Panc1 (cell line): ENCODE data around the gene DIRAS3. TPM values are rescaled to one million over a fixed set of nuclear protein-coding genes. Genes with fewer than 3 reads are reported as not detected.

Experiments used
- ATAC-seq: fragments of 200-7000 bp; cut with Tn5 transposase; 2 replicates; pipeline ENCODE4 v1.9.1; 2020; ENCODE audit warnings: mild to moderate bottlenecking, moderate library complexity
- BruUV-seq: library from RNA; stranded (reverse); fragments of 400-500 nt; replicated peaks from 2 replicates; lab custom pipeline; 2021; lab: Mats Ljungman, UMichigan
- CTCF ChIA-PET: fragments of 300-600 bp; sonication (Branson Sonifier 250); formaldehyde crosslinking; loops from one replicate; lab custom pipeline; 2022; ENCODE audit warnings: antibody characterized with exemption; lab: Charles Lee
- POLR2A ChIA-PET: fragments of 300-600 bp; sonication (Branson Sonifier 250); formaldehyde crosslinking; loops from one replicate; lab custom pipeline; 2022; ENCODE audit warnings: antibody characterized with exemption; lab: Charles Lee
- DNase-seq: peaks from one replicate; pipeline ENCODE4 v3.0.0-alpha.2; 2010; ENCODE audit warnings: low read depth, low spot score
- H3K27ac ChIP-seq: 2 replicates; pipeline ENCODE4 v1.5.1; 2011; ENCODE audit warnings: mild to moderate bottlenecking, low read length, inconsistent platforms
- H3K27me3 ChIP-seq: fragments of 200-500 bp; sonication (Bioruptor generic); 2 replicates; pipeline ENCODE4 v1.6.0; 2014; ENCODE audit warnings: low read length, inconsistent platforms; ENCODE audit not compliant: control insufficient read depth, insufficient read depth
- H3K36me3 ChIP-seq: fragments of 200-500 bp; sonication (Bioruptor generic); 2 replicates; pipeline ENCODE4 v1.5.1; 2014; ENCODE audit warnings: inconsistent platforms, mild to moderate bottlenecking, low read length, moderate library complexity; ENCODE audit not compliant: control insufficient read depth, insufficient read depth
- H3K4me1 ChIP-seq: 2 replicates; pipeline ENCODE4 v1.5.1; 2011; ENCODE audit warnings: inconsistent platforms, mild to moderate bottlenecking, low read length, moderate library complexity; ENCODE audit not compliant: control insufficient read depth, insufficient read depth
- H3K4me3 ChIP-seq, 2 experiments: 2 replicates each; pipeline ENCODE4 v1.5.1; 2011 to 2012; ENCODE audit warnings: low read depth in 2 of 2, low read length in 2 of 2, mild to moderate bottlenecking in 2 of 2, inconsistent platforms in 1 of 2, moderate library complexity in 1 of 2
- H3K9me3 ChIP-seq: fragments of 200-500 bp; sonication (Bioruptor generic); 2 replicates; pipeline ENCODE4 v1.5.1; 2014; ENCODE audit warnings: low read depth, mild to moderate bottlenecking, inconsistent platforms, low read length, moderate library complexity; ENCODE audit not compliant: control insufficient read depth, insufficient read depth
- CTCF ChIP-seq: fragments of 450-650 bp; IDR thresholded peaks from 2 replicates; pipeline ENCODE4 v1.5.1; 2017; ENCODE audit warnings: mild to moderate bottlenecking
- POLR2AphosphoS5 ChIP-seq: IDR thresholded peaks from 2 replicates; pipeline ENCODE4 v1.6.1; 2012; ENCODE audit warnings: mild to moderate bottlenecking, low read depth, low read length, moderate library complexity
- REST ChIP-seq, 2 experiments: IDR thresholded peaks; 2 replicates each; pipeline ENCODE4 v1.6.1; 2011 to 2012; ENCODE audit warnings: low read depth in 2 of 2, control low read depth in 1 of 2, low read length in 1 of 2, mild to moderate bottlenecking in 1 of 2, moderate library complexity in 1 of 2; ENCODE audit not compliant: insufficient read depth in 1 of 2
- SIN3A ChIP-seq: IDR thresholded peaks from 2 replicates; pipeline ENCODE4 v1.6.1; 2012; ENCODE audit warnings: low read depth, mild to moderate bottlenecking, low read length, moderate library complexity, borderline replicate concordance; ENCODE audit not compliant: insufficient read depth
- TCF7L2 ChIP-seq: IDR thresholded peaks from 2 replicates; pipeline ENCODE4 v1.6.1; 2011; ENCODE audit warnings: mild to moderate bottlenecking, low read depth, low read length, inconsistent platforms
- in situ Hi-C: cut with HindIII; loops from 2 replicates; pipeline ENCODE4 v1.10.0; 2016; ENCODE audit warnings: low sequenced_read_pairs, low pct_unique_long_range_greater_than_20kb
- intact Hi-C: fragments of 100-400 bp; cut with micrococcal nuclease; formaldehyde crosslinking; loops from one replicate; pipeline ENCODE4 v1.10.0; 2022; ENCODE audit not compliant: unreplicated experiment
- total RNA-seq: library from RNA; stranded (reverse); gene quantifications from one replicate; pipeline ENCODE4 v1.2.1, GENCODE V29; 2021; ENCODE audit not compliant: unreplicated experiment

DIRAS3 gene
- total RNA-seq, 1 experiment from 2014 or later = not detected

- no TSS peak for BruUV-seq
- DNase-seq = no peak
- CTCF ChIA-PET = no interaction called here
- H3K36me3 ChIP-seq = no peaks in the 10 kb centered on the region
- H3K9me3 ChIP-seq = no peaks in the 10 kb centered on the region
- in situ Hi-C loops (no loop called here), intact Hi-C loops (no loop called here)
- POLR2A ChIA-PET = no interaction called here
- no peaks in the 10 kb centered on the region for H3K27me3 ChIP-seq
- TF ChIP-seq SIN3A (no peak), REST (IDR thresholded peaks at IDR 0.05; ENCODE audit: insufficient read depth in 1 of 2, low read depth in 2 of 2, low read length in 1 of 2) (no peak), POLR2AphosphoS5 (no peak), CTCF (no peak), TCF7L2 (no peak)
- ATAC-seq = no peak
- H3K4me1 ChIP-seq = no peaks in the 10 kb centered on the region
- peak overlapping the region in 1 of 2 experiments; percentile 13; a peak in 1 of 4 replicates for H3K4me3 ChIP-seq
- no peak overlapping the region for H3K27ac ChIP-seq
Measured at GRCh38 chr1:68051475-68051874, 1.0 kb upstream of the DIRAS3 start.

GRCh38 chr1:68047659-68048026, 2.8 kb downstream of the DIRAS3 start:
- ATAC-seq = no peak
- ChIA-PET POLR2A (no interaction called here), CTCF (no interaction called here)
- no peak for DNase-seq
- H3K27me3 ChIP-seq = no peaks in the 10 kb centered on the region
- TF ChIP-seq SIN3A (no peak), CTCF (no peak), TCF7L2 (no peak), REST (IDR thresholded peaks at IDR 0.05; ENCODE audit: insufficient read depth in 1 of 2, low read depth in 2 of 2, low read length in 1 of 2) (no peak)
- H3K4me3 ChIP-seq = no peak overlapping the region
- no peaks in the 10 kb centered on the region for H3K36me3 ChIP-seq
- no peak overlapping the region for H3K27ac ChIP-seq
- in situ Hi-C loops (no loop called here), intact Hi-C loops (no loop called here)
- no peaks in the 10 kb centered on the region for H3K4me1 ChIP-seq
- H3K9me3 ChIP-seq = no peaks in the 10 kb centered on the region
- no TSS peak for BruUV-seq
